HAP-1 (cell line): ENCODE data around the gene CASP2.

Experiments
- DNase-seq, 2 experiments: peaks; one replicate each; pipeline ENCODE4 v3.0.0-alpha.2; 2016 to 2020; ENCODE audit warnings: low spot score in 2 of 2
- H3K27me3 ChIP-seq: fragments of 250-450 bp; sonication (Bioruptor Pico); 2 replicates; pipeline ENCODE4 v1.5.1; 2020; ENCODE audit warnings: low read depth, mild to moderate bottlenecking, moderate library complexity
- H3K36me3 ChIP-seq: fragments of 250-450 bp; sonication (Bioruptor Pico); replicated peaks from 2 replicates; pipeline ENCODE4 v1.5.1; 2020; ENCODE audit warnings: mild to moderate bottlenecking
- H3K4me1 ChIP-seq: fragments of 250-450 bp; sonication (Bioruptor Pico); 2 replicates; pipeline ENCODE4 v1.5.1; 2020; ENCODE audit warnings: mild to moderate bottlenecking
- H3K4me3 ChIP-seq: fragments of 250-450 bp; sonication (Bioruptor Pico); 2 replicates; pipeline ENCODE4 v1.5.1; 2020; ENCODE audit warnings: mild to moderate bottlenecking, moderate library complexity
- H3K9me3 ChIP-seq: fragments of 250-450 bp; sonication (Bioruptor Pico); 2 replicates; pipeline ENCODE4 v1.5.1; 2020; ENCODE audit warnings: mild to moderate bottlenecking, moderate library complexity
- in situ Hi-C: fragments of 300-500 bp; cut with MboI; formaldehyde crosslinking; loops from 3 replicates; pipeline ENCODE4 v1.14.3; 2020; ENCODE audit warnings: low sequenced_read_pairs, inconsistent platforms, mixed read lengths

The CASP2 gene

DNA sequence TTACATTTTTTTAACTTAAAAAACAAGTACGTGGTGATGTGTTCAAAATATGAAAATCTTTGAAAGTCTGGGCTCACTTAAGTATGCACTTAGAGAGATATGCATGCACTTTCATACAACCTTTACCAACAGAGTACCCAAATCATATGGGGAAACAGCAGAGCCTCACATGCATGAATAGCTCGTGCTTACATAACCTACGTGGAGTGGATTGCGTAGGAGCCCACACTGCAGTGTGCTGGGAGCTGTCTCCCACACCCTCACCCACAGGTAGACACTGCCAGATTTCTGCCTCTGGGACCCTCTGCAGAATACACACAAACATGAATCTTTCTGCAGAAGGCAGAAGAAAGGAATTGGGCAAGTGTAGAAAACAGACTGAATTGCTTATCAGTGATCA lies 28.3 kb downstream of the CASP2 start:
- DNase-seq, result no peak
- no peaks in the 10 kb centered on the region for H3K27me3 ChIP-seq
- no peaks in the 10 kb centered on the region for H3K4me1 ChIP-seq
- H3K4me3 ChIP-seq, result no peak overlapping the region
- H3K36me3 ChIP-seq, result no peaks in the 10 kb centered on the region
- in situ Hi-C loops, result no loop called here
- H3K9me3 ChIP-seq, result no peaks in the 10 kb centered on the region

DNA sequence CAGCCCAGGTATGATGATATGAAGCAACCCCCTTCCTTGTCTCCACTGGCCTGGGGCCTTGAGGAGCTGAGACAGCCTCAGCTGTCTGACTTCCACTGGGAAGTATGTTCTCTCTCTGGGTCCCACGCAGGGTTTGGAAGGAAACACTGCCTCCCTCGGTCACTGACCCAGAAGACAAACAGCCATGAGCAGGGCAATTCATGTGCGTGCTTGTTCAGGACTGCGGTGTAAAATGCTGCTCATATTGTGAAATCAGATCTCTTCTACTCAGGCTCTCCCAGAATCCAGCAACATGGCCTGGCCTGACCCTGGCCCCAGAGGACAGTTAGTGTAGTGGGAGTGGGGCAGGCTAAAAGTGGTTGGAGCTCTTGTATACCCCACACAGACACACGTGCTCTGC lies 30.5 kb downstream of the CASP2 start:
- Histone ChIP-seq H3K36me3 (no peaks in the 10 kb centered on the region), H3K4me3 (no peak overlapping the region), H3K4me1 (no peaks in the 10 kb centered on the region), H3K27me3 (no peaks in the 10 kb centered on the region), H3K9me3 (no peaks in the 10 kb centered on the region)
- in situ Hi-C loops, result no loop called here
- no peak for DNase-seq

DNA sequence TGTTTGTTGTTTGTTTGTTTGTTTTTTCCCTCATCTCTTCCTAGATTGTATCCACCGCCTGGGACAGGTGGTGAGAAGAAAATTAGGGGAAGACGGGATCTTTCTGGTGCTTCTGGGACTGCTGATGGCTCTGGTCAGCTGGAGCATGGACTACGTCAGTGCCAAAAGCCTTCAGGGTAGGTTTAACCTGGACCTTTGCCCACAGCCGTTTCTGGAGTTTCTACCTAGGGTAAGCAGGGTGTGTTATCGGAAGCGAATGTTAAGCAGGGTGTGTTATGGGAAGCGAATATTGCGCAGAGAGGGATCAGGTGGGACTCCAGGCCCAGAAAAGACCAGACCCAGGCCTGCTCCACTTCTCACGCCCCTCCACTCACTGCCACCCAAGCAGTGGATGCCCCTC lies 32.5 kb downstream of the CASP2 start:
- Histone ChIP-seq H3K27me3 (no peaks in the 10 kb centered on the region), H3K4me1 (no peaks in the 10 kb centered on the region), H3K4me3 (no peak overlapping the region), H3K36me3 (no peaks in the 10 kb centered on the region), H3K9me3 (no peaks in the 10 kb centered on the region)
- in situ Hi-C loops, result no loop called here
- no peak for DNase-seq

DNA sequence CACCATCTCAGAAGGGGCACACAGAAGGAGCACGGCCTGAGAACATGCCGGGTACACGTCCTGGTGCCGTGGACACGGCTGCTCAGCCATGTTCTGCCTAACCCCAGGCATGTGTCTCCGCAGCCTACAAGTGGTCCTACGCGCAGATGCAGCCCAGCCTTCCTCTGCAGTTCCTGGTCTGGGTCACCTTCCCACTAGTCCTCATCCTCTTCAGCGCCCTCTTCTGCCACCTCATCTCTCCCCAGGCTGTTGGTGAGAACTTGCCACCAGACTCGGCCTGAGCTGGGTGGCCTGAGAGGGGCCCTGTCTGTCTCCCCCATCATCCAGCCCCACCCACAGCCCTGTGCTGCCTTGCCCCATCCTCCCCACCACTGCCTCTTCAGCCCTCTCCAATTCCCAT lies 33.1 kb downstream of the CASP2 start:
- in situ Hi-C loops, result no loop called here
- no peak for DNase-seq
- H3K9me3 ChIP-seq, result no peaks in the 10 kb centered on the region
- H3K4me1 ChIP-seq, result no peaks in the 10 kb centered on the region
- no peak overlapping the region for H3K4me3 ChIP-seq
- no peaks in the 10 kb centered on the region for H3K36me3 ChIP-seq
- no peaks in the 10 kb centered on the region for H3K27me3 ChIP-seq

DNA sequence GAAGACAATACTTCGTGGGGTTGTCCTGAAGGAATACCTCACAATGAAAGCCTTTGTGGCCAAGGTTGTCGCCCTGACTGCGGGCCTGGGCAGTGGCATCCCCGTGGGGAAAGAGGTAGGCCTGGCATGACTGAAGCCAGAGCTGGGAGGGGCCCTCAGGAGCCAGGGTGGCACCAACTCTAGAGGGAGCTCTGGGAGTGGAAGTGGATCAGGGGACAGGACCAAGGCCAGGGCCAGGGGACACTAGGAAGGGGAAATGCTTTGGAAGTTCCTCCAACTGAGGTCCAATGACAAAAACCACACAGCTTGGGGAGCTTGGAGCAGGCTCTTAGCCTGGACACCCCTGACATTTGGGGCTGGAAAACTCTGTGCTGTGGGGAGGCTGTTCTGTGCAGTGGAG lies 33.6 kb downstream of the CASP2 start:
- Histone ChIP-seq H3K36me3 (no peaks in the 10 kb centered on the region), H3K4me3 (no peak overlapping the region), H3K9me3 (no peaks in the 10 kb centered on the region), H3K4me1 (no peaks in the 10 kb centered on the region), H3K27me3 (no peaks in the 10 kb centered on the region)
- in situ Hi-C loops, result no loop called here
- DNase-seq, result no peak

DNA sequence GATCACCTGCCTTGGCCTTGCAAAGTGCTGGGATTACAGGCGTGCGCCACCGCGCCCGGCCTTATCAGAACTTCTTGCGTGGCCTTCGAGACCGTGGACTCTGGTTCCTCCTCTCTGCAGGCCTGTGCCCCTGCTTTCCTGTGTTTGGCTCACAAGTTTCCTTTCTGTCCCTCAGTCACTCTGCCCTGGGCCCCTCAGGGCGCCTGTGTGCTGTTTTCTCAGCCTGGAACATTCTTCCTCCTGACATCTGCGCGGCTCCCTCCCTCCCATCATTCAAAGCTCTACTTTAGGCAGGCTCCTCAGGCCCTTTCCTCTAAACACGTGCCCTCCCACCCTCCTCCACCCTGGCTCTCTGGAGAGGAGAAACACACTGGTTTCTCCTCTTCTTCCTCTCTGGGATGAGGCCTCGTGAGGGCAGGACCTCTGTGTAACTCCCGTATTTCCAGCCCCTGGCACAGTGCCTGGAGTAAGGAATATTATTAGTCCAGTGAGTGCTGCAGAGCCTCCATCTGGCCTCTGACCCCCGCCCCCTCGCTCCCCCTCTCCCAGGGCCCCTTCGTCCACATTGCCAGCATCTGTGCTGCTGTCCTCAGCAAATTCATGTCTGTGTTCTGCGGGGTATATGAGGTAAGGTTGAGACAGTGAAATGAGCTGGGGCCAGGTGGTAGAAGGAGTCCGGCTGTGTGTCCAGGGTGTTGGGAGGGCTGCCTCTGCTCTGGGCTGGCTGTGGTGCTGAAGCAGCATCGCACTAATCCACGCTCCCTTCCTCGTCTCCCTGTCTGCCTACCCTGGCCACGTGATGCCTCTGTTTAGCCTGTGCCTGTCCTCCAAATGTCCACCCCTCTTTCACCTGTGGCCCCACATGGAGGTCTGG lies 34.8 kb downstream of the CASP2 start:
- in situ Hi-C loops, result no loop called here
- Histone ChIP-seq H3K9me3 (no peaks in the 10 kb centered on the region), H3K4me1 (no peaks in the 10 kb centered on the region), H3K27me3 (no peaks in the 10 kb centered on the region), H3K36me3 (no peaks in the 10 kb centered on the region), H3K4me3 (no peak overlapping the region)
- DNase-seq, result no peak

DNA sequence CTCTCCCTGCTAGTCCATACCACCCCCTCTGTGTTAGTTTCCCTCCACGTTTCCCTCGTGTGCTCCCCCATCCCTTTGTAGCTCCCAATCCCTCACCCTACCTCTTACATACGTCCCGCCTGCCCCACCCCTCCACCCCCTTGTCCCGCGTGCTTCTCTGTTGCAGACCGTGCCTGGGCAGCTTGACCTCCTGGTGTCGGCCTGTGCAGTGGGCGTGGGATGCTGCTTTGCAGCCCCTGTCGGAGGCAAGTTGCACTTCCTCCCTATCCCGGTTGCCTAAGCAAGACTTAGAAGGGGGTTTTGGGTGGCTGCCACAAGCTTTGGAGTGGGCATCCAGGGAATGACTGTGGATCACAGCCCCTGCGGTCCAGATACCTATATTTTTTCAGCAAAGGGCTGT lies 35.5 kb downstream of the CASP2 start:
- Histone ChIP-seq H3K36me3 (no peaks in the 10 kb centered on the region), H3K9me3 (no peaks in the 10 kb centered on the region), H3K4me1 (no peaks in the 10 kb centered on the region), H3K27me3 (no peaks in the 10 kb centered on the region), H3K4me3 (no peak overlapping the region)
- DNase-seq, result no peak
- in situ Hi-C loops, result no loop called here

DNA sequence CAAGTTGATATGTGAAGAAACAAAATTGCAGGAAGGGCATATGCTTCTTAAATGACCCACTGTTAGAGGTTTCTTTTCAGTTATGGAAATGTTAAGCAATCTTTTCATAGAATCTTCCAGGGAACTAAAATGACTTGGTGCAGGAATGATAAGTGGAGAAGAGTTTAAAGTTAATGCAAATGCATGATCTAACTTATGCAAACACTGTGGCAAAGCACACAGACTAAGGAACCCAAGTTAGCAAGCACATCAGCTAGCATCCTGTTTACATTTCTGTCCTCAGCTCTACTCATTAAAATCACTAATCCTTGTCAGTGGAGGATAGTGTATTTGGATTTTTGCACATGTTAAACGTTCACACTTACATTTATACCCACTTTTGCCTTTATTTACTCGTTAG lies 37.1 kb downstream of the CASP2 start:
- no peak for DNase-seq
- Histone ChIP-seq H3K4me3 (no peak overlapping the region), H3K36me3 (no peaks in the 10 kb centered on the region), H3K27me3 (no peaks in the 10 kb centered on the region), H3K4me1 (no peaks in the 10 kb centered on the region), H3K9me3 (no peaks in the 10 kb centered on the region)
- in situ Hi-C loops, result no loop called here

DNA sequence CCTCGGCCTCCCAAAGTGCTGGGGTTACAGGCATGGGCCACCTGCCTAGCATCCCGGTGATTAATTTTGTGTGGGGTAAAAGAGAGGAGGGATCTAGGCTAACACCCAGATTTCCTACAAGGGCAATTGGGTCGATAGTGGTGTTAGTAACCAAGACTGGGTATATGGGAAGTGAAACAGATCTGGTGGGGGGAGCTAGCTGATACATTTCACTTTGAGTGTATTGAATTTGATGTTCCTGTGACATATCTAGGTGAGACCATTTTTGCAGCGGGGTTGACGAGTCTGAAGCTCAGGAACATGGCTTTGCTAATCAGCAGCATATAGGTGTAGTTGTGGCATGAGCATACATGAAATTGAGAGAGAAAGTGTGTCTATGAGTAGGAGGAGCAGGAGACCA lies 39.8 kb downstream of the CASP2 start:
- Histone ChIP-seq H3K36me3 (no peaks in the 10 kb centered on the region), H3K4me1 (no peaks in the 10 kb centered on the region), H3K4me3 (no peak overlapping the region), H3K9me3 (no peaks in the 10 kb centered on the region), H3K27me3 (no peaks in the 10 kb centered on the region)
- DNase-seq, result no peak
- in situ Hi-C loops, result no loop called here

DNA sequence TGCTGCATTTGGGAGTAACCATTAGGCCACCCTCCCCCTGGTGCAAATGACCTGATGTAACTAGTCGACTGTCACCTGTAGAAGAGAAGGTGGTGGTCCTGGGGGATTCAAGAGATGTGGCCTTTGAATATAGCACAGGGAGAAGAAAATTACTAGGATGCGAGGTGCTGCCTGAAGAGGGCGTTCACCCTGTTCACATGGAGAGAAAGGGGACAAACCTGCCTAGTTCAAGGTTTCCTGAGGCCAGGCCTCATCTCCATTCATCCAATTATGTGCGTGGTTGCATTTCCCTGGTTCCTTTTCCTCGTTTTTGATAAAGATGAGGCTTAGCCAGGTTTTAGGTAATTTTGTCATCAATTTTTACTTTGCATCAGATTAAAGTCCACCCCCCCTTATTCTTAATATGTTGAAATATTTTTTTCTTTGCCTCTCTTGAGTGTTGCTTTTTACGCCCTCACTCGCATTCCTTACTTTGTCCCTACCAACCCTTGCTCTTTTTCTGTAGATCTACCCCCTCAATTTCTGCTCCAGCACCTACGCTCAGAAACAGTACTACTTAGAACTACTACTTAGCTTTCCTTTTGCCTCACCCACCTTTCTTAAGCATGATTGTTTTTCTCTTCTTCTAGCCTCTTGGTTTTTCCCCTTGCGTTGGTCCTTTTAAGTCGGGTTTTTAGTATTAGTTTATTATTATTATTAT lies 41.5 kb downstream of the CASP2 start:
- Histone ChIP-seq H3K36me3 (no peaks in the 10 kb centered on the region), H3K4me3 (no peak overlapping the region), H3K4me1 (no peaks in the 10 kb centered on the region), H3K9me3 (no peaks in the 10 kb centered on the region), H3K27me3 (0 out of 2 replicates have a peak, but pooled peaks cover 4% of the 10 kb centered on the region)
- in situ Hi-C loops, result no loop called here
- no peak for DNase-seq

DNA sequence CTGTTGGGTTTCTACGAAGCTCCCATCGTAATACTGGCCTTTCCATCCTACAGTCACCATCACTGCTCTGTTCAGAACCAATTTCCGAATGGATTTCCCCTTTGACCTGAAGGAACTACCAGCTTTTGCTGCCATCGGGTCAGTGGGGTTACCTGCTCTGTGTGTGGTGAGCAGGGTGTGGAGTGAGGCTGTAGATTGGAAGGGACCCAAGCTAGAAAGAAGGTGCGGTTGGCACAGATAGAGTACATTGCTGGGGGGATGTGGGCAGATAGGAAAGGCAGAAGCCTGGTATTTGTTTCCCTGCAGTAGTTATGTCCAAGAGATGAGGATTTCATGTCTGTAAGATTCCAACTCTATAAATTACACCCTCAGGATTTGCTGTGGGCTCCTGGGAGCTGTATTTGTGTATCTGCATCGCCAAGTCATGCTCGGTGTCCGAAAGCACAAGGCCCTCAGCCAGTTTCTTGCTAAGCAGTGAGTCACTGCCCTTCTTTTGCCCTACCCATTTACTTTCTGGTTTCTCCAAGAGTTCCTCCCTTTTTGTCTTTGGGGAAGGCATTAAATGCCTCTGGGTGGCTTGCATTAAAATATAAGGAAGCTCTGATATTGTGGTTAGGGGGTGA lies 43.1 kb downstream of the CASP2 start:
- peaks cover 6% of the 10 kb centered on the region; the same call in 1 of the 2 replicates for H3K27me3 ChIP-seq
- H3K9me3 ChIP-seq, result no peaks in the 10 kb centered on the region
- H3K36me3 ChIP-seq, result no peaks in the 10 kb centered on the region
- in situ Hi-C loops, result no loop called here
- no peak overlapping the region for H3K4me3 ChIP-seq
- no peak for DNase-seq
- H3K4me1 ChIP-seq, result no peaks in the 10 kb centered on the region

DNA sequence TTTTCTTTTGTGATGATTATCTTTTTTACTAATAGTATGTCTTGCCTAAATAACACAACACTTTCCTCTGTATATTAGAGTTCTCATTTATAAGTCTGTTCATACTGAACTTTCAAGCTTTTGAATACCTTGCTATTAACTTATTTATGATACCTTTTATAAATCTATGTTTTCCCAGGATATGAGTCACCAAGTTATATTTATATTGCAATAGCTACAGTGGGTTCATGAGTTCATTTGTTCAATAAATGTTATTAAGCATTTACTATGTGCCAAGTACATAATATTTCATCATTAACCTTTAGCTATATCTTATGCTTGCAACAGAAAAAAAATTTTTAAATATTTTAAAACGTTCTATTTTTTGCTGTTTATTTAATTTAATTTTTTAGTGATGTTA lies 46.1 kb downstream of the CASP2 start:
- no peaks in the 10 kb centered on the region for H3K4me1 ChIP-seq
- no peak overlapping the region for H3K4me3 ChIP-seq
- H3K27me3 ChIP-seq, result peaks cover 11% of the 10 kb centered on the region; the same call in 1 of the 2 replicates
- in situ Hi-C loops, result no loop called here
- no peaks in the 10 kb centered on the region for H3K36me3 ChIP-seq
- H3K9me3 ChIP-seq, result no peaks in the 10 kb centered on the region
- DNase-seq, result no peak

DNA sequence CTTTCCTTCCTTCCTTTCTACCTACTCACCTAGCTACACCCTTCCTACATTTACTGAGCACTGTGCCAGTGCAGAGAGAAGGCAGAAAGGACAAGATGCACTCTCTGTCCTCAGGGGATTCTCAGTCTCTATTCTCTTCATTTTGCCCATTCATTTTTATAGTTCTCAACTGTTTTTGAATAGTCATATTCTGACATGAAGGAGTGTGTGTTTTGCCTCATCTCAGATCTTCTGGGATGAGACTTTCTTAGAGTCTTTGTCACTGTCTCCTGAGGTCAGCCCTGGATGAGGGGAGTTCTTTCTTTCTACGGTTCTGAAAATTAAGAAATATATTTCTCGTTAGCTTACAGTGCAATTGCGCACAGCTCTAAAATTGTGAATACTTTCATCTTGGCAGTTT lies 49.1 kb downstream of the CASP2 start:
- no peak overlapping the region for H3K4me3 ChIP-seq
- no peaks in the 10 kb centered on the region for H3K36me3 ChIP-seq
- in situ Hi-C loops, result no loop called here
- peaks cover 11% of the 10 kb centered on the region; the same call in 1 of the 2 replicates for H3K27me3 ChIP-seq
- DNase-seq, result no peak
- no peaks in the 10 kb centered on the region for H3K4me1 ChIP-seq
- no peaks in the 10 kb centered on the region for H3K9me3 ChIP-seq

DNA sequence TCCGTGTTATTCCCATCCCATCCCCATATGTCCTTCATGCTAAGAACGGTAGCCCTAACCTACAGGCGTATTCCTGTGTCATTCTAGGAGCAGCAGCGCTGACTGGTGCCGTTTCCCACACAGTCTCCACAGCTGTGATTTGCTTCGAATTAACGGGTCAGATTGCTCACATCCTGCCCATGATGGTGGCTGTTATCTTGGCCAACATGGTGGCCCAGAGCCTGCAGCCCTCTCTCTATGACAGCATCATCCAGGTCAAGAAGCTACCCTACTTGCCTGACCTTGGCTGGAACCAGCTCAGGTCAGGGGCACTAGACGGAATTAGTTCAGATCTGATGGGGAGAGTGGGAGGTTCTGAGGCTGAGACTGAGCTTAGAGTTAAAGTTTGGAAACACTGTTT lies 53.7 kb downstream of the CASP2 start:
- Histone ChIP-seq H3K9me3 (no peaks in the 10 kb centered on the region), H3K4me3 (no peak overlapping the region), H3K4me1 (no peaks in the 10 kb centered on the region), H3K27me3 (peaks cover 2% of the 10 kb centered on the region; the same call in 1 of the 2 replicates), H3K36me3 (no peaks in the 10 kb centered on the region)
- DNase-seq, result no peak
- in situ Hi-C loops, result no loop called here
